Epithelial cell of esophagus (primary cell): ENCODE data around the gene BEND7.

Experiments used
- DNase-seq: peaks from one replicate; pipeline ENCODE4 v3.0.0; 2010; ENCODE audit warnings: low read depth
- H3K4me3 ChIP-seq: 2 replicates; pipeline ENCODE4 v1.5.1; 2011; ENCODE audit warnings: mild to moderate bottlenecking, low read length, control low read depth
- TF ChIP-seq, protein P1 (sequence below): IDR thresholded peaks from 2 replicates; pipeline ENCODE4 v1.5.1; 2011; ENCODE audit warnings: low read depth, mild to moderate bottlenecking, low read length, control low read depth, inconsistent platforms; ENCODE audit not compliant: insufficient read depth; ENCODE audit errors: missing control alignments

Gene BEND7

DNA sequence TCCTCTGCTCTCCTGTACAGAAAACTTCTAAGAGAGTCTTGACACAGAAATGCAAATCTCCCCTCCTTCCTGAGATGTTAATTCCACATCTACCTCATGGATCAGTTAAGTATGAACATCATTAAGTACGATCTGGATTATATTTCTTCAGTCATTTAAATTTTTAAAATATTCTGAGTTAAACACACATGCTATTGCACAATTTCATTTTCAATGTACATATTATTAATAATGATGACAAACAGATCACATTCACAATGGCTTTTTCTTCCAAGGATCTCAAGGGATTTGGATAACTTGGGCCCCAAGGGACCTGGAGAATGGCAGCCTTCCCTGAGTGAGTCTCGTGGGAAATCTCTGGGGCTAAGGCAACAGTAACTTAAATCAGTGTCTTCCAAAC lies 16.2 kb downstream of the BEND7 start:
- H3K4me3 ChIP-seq, result no peak overlapping the region
- no peak for DNase-seq
- TF ChIP-seq, protein P1, sequence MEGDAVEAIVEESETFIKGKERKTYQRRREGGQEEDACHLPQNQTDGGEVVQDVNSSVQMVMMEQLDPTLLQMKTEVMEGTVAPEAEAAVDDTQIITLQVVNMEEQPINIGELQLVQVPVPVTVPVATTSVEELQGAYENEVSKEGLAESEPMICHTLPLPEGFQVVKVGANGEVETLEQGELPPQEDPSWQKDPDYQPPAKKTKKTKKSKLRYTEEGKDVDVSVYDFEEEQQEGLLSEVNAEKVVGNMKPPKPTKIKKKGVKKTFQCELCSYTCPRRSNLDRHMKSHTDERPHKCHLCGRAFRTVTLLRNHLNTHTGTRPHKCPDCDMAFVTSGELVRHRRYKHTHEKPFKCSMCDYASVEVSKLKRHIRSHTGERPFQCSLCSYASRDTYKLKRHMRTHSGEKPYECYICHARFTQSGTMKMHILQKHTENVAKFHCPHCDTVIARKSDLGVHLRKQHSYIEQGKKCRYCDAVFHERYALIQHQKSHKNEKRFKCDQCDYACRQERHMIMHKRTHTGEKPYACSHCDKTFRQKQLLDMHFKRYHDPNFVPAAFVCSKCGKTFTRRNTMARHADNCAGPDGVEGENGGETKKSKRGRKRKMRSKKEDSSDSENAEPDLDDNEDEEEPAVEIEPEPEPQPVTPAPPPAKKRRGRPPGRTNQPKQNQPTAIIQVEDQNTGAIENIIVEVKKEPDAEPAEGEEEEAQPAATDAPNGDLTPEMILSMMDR, result no peak

DNA sequence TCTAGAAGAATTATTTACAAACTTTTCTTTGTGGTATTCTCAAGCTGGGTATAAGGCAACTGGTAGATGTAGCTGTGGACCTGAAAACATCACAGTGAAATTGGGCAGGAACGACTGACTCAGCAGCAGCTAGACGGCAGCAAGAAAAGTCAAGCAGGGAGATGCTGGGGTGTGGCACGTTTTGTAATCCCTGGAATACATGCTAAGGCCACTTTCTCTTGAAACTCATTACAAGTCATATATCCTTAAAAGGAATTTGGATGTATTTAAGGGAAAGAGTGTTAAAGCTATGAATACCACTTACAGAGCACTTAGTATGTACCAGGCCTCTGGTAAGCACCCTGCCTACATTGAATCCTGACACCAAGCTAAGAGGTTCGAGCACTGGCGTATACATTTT lies 17.4 kb downstream of the BEND7 start:
- H3K4me3 ChIP-seq, result no peak overlapping the region
- DNase-seq, result peak; percentile 49
- TF ChIP-seq, protein P1, result no peak

DNA sequence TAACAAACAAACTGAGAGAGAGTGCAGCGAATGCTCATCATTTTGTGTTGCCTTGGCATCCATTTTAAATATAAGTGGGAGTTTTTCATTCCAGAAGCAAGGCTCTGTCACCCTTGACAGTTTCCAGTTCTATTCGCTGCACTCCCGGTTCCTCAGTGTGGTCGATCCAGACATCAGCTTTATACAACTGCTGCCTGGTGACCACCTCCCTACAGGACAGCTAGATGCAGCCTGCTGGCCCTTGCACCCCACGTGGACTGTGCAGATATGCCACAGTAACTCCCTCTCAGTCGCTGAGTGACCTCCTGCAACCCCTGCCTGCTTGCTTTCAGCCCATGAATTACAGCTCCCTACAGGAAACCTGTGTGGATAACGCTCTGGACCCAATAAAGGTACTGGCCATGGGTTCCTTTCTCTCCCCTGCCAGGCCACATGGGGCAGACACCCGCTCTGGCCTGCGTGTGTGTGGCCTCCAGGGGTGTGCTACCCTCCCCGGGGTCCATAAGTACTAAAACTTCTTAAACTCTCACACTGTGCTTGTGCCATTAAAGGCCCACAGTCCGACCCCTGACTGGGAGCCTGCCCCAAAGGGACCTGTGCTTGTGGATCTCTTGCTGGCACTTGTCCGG lies 23.6 kb downstream of the BEND7 start:
- DNase-seq, result no peak
- no peak overlapping the region for H3K4me3 ChIP-seq
- TF ChIP-seq, protein P1, result no peak

DNA sequence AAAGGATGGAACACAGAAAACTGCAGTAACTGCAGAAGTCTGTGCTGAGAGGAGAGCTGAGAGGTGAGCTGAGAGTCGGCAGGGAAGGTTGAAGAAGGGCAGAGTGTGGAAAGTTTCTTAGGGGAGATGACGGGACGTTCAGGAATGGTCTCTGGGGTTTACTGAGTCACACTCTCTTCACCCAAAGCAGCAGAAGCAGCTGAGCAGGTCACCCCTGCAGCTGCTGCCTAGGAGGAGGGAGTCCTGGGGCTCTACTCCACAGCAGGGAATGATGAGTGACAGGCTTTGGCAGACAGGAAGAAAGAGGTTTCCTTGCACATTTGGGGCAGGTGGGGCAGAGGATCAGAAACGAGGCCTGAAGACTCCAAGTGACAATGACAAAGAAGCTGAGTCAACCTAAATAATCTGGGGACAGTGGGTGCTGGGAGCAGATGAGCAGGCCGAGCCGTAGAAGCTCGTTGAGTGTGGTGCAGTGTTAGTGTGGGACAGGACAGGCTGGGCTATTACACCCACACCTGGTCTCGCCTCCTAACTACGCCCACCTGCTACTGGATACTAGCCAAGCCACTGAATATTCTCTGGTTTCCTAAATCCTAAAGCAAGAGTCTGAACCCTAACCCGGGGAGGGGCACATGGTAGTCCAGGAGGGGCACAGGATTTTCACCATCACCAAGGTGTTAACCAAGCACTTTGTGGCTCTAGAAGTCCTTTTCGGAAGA lies 24.9 kb downstream of the BEND7 start:
- DNase-seq, result peak; percentile 61
- TF ChIP-seq, protein P1, result no peak
- no peak overlapping the region for H3K4me3 ChIP-seq

DNA sequence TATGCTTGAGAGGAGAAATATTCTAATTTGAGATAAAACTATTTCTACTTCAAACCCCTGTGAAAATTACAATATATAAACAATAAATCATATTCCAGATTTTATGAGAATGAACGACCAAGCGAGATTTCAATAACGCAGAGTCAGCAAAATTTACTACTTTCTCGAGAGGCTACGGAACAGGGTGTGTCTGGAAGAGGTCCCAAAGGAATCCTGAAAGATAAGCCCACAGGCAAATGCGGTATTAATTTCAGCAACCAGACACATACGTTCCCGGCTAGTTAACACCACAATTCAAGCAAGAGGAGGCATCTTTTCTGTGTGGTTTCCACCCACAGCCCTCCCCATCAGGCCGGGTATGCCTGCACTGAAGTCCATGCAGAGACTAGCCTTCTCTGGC lies 26.4 kb downstream of the BEND7 start:
- no peak for DNase-seq
- TF ChIP-seq, protein P1, result no peak

DNA sequence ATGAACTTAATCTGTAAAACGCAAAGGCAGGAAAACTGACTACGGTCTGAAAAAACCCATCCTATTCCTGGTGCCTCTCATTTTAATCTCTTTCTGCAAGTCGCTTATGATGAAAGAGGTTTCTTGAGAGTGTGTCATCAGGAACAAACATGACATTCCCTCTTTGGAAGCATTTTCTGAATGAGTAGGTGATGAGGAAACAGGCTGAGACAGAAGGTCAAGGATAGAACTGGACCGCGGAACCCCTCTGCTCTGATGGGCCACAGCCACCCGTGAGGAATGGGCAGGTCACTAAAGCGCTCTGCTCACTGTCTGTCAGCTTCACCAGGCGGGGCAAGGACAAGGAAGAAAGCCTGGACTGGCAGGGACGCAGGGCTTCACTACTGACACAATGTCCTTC lies 28.6 kb downstream of the BEND7 start:
- no peak overlapping the region for H3K4me3 ChIP-seq
- DNase-seq, result no peak
- TF ChIP-seq, protein P1, result no peak

More for the DNA sequence above, 26.4 kb downstream of the BEND7 start:
- H3K4me3 ChIP-seq, result no peak overlapping the region
